ENCODE data around the gene HMGXB3.

DNA sequence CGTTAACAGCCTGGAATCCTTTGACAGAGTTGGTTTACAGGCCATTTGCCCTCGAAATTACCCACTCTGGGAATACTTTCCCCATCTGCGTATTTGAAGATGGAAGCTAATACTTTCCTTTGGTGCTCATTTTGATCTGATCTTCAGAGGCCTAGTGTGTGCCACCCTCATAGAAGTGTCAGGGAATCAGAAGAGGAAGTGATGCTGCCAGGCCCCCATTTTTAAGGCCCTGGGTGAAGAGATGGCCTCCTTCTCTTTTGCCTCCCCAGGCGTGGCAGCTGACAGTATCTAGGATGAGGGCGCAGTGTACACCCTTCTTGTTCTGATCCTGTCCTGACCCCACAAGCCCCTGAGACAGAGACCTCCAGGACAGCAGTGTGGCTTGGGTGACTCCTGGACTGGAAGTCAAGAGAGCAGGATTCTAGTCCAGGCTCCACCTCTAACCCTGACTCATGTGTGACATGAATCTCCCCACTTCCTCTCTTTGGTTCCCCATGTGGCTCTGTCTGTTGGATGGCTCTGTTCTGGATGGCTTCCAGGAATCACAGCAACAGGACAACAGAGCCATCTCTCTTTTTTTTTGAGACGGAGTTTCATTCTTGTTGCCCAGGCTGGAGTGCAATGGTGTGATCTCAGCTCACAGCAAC lies 58.1 kb downstream of the HMGXB3 start:
- no peak for TF ChIP-seq EZH2phosphoT487 (IDR thresholded peaks at IDR 0.05; ENCODE audit: low read length)
- TF ChIP-seq, protein P1, sequence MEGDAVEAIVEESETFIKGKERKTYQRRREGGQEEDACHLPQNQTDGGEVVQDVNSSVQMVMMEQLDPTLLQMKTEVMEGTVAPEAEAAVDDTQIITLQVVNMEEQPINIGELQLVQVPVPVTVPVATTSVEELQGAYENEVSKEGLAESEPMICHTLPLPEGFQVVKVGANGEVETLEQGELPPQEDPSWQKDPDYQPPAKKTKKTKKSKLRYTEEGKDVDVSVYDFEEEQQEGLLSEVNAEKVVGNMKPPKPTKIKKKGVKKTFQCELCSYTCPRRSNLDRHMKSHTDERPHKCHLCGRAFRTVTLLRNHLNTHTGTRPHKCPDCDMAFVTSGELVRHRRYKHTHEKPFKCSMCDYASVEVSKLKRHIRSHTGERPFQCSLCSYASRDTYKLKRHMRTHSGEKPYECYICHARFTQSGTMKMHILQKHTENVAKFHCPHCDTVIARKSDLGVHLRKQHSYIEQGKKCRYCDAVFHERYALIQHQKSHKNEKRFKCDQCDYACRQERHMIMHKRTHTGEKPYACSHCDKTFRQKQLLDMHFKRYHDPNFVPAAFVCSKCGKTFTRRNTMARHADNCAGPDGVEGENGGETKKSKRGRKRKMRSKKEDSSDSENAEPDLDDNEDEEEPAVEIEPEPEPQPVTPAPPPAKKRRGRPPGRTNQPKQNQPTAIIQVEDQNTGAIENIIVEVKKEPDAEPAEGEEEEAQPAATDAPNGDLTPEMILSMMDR (IDR thresholded peaks at IDR 0.05; ENCODE audit: low read length) = no peak

All from MM.1S (cell line).